Mesothelial cell of epicardium (in vitro differentiated cells): ENCODE data around the gene ZNF334. TPM values are rescaled to one million over a fixed set of nuclear protein-coding genes. Genes with fewer than 3 reads are reported as not detected.

ENCODE experiments used
- DNase-seq, 2 experiments: peaks; one replicate each; pipeline ENCODE4 v3.0.0; 2021; ENCODE audit warnings: low spot score in 2 of 2; ENCODE audit not compliant: unreplicated experiment in 2 of 2
- H3K27ac Mint-ChIP-seq: 2 replicates; pipeline ENCODE4 v1.8.0; 2021; ENCODE audit warnings: mixed read lengths
- H3K27me3 Mint-ChIP-seq: 2 replicates; pipeline ENCODE4 v1.8.0; 2021; ENCODE audit warnings: low read depth, mixed read lengths
- H3K36me3 Mint-ChIP-seq: 2 replicates; pipeline ENCODE4 v1.8.0; 2021; ENCODE audit warnings: mixed read lengths
- H3K4me1 Mint-ChIP-seq: 2 replicates; pipeline ENCODE4 v1.8.0; 2021; ENCODE audit warnings: mixed read lengths
- H3K4me3 Mint-ChIP-seq: 2 replicates; pipeline ENCODE4 v1.8.0; 2021; ENCODE audit warnings: mild to moderate bottlenecking, moderate library complexity, mixed read lengths
- H3K9me3 Mint-ChIP-seq: 2 replicates; pipeline ENCODE4 v1.8.0; 2021; ENCODE audit warnings: mixed read lengths
- total RNA-seq: library from RNA; stranded (reverse); gene quantifications from 3 replicates; pipeline ENCODE4 v1.2.1, GENCODE V29; 2021
- TF ChIP-seq, protein P1 (sequence below): fragments of 200-600 bp; sonication (generic); IDR thresholded peaks from one replicate; pipeline ENCODE4 v1.5.0; 2021; ENCODE audit warnings: antibody characterized with exemption; ENCODE audit not compliant: unreplicated experiment

ZNF334 gene
- total RNA-seq, 1 donor from 2014 or later, result 34.5 TPM

DNA sequence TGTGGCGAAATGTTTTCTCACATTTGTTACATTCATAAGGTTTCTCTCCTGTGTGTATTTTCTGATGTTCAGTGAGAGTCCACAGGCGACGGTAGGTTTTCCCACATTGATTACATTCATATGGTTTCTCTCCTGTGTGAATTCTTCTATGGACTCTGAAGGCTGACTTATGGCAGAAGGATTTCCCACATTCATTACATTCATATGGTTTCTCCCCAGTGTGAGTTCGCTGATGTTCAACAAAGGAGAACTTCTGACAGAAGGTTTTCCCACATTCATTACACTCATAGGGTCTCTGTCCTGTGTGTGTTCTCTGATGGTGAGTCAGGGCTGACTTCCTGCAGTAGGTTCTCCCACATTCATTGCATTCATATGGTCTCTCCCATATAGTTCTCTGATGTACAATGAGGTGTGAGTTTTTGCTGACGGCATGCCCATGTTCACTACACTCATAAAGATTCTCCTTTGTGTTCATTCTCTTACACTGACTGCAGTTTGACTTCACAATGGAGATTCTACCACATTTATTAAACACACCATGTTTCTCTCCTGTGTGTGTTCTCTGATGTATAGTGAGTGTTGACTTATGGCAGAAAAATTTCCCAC, 11.9 kb downstream of the ZNF334 start:
- Mint-ChIP-seq H3K9me3 (peaks cover 87% of the 10 kb centered on the region), H3K36me3 (peaks cover 86% of the 10 kb centered on the region), H3K4me3 (no peak overlapping the region), H3K27me3 (no peaks in the 10 kb centered on the region), H3K4me1 (no peaks in the 10 kb centered on the region), H3K27ac (no peak overlapping the region)
- DNase-seq, result no peak
- TF ChIP-seq, protein P1, sequence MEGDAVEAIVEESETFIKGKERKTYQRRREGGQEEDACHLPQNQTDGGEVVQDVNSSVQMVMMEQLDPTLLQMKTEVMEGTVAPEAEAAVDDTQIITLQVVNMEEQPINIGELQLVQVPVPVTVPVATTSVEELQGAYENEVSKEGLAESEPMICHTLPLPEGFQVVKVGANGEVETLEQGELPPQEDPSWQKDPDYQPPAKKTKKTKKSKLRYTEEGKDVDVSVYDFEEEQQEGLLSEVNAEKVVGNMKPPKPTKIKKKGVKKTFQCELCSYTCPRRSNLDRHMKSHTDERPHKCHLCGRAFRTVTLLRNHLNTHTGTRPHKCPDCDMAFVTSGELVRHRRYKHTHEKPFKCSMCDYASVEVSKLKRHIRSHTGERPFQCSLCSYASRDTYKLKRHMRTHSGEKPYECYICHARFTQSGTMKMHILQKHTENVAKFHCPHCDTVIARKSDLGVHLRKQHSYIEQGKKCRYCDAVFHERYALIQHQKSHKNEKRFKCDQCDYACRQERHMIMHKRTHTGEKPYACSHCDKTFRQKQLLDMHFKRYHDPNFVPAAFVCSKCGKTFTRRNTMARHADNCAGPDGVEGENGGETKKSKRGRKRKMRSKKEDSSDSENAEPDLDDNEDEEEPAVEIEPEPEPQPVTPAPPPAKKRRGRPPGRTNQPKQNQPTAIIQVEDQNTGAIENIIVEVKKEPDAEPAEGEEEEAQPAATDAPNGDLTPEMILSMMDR, result no peak

- DNase-seq, result no peak
- H3K27ac Mint-ChIP-seq, result no peak overlapping the region
- TF ChIP-seq, protein P1, result no peak
- peaks cover 45% of the 10 kb centered on the region for H3K36me3 Mint-ChIP-seq
- H3K4me3 Mint-ChIP-seq, result no peak overlapping the region
- no peaks in the 10 kb centered on the region for H3K4me1 Mint-ChIP-seq
- no peaks in the 10 kb centered on the region for H3K27me3 Mint-ChIP-seq
- peaks cover 40% of the 10 kb centered on the region for H3K9me3 Mint-ChIP-seq
These were observed 19.3 kb downstream of the ZNF334 start for GRCh38 chr20:46494077-46494476.

DNA sequence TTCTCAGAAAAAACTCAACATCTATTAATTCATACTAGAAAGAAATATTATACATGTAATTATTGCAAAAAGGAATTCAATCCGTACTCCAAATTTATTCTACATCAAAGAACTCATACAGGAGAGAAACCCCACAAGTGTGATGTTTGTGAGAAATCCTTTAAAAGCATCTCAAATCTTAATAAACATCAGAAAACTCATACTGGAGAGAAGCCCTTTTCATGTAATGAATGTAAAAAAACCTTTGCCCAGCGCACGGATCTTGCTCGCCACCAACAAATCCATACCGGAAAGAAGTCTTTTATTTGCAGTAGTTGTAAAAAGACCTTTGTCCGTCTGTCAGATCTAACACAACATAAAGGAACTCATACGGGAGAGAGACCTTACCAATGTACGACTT, 22.0 kb downstream of the ZNF334 start:
- H3K4me3 Mint-ChIP-seq, result no peak overlapping the region
- H3K27me3 Mint-ChIP-seq, result no peaks in the 10 kb centered on the region
- H3K4me1 Mint-ChIP-seq, result no peaks in the 10 kb centered on the region
- TF ChIP-seq, protein P1, result no peak
- H3K27ac Mint-ChIP-seq, result no peak overlapping the region
- peaks cover 20% of the 10 kb centered on the region for H3K36me3 Mint-ChIP-seq
- peaks cover 17% of the 10 kb centered on the region for H3K9me3 Mint-ChIP-seq
- DNase-seq, result no peak

- Mint-ChIP-seq H3K36me3 (peaks cover 9% of the 10 kb centered on the region), H3K27me3 (no peaks in the 10 kb centered on the region), H3K9me3 (no peaks in the 10 kb centered on the region), H3K27ac (no peak overlapping the region), H3K4me3 (no peak overlapping the region), H3K4me1 (peaks cover 9% of the 10 kb centered on the region)
- no peak for DNase-seq
- TF ChIP-seq, protein P1, result no peak
These were observed 24.9 kb downstream of the ZNF334 start for GRCh38 chr20:46488451-46488850.

DNA sequence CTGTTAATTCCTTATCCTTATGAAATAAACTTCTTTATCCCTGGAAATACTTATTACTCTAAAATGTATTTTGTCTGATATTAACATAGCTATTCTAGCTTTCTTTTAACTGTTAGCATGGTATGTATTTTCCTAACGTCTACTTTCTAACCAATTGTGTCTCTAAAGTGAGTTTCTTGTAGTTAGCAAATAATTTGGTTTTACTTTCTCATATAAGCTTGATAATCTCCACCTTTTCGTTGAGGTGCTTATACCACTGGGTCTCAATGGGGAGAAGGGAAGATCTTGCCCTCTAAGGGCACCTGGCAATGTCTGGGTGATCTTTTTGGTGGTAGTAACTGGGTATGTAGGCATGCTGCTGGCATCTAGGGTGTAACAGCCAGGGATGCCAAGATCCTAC, 25.7 kb downstream of the ZNF334 start:
- DNase-seq, result no peak
- H3K4me3 Mint-ChIP-seq, result no peak overlapping the region
- H3K9me3 Mint-ChIP-seq, result no peaks in the 10 kb centered on the region
- TF ChIP-seq, protein P1, result no peak
- no peaks in the 10 kb centered on the region for H3K27me3 Mint-ChIP-seq
- peaks cover 9% of the 10 kb centered on the region for H3K4me1 Mint-ChIP-seq
- no peak overlapping the region for H3K27ac Mint-ChIP-seq
- H3K36me3 Mint-ChIP-seq, result peaks cover 9% of the 10 kb centered on the region

GRCh38 chr20:46485431-46485830, 27.9 kb downstream of the ZNF334 start:
- H3K9me3 Mint-ChIP-seq, result no peaks in the 10 kb centered on the region
- no peaks in the 10 kb centered on the region for H3K27me3 Mint-ChIP-seq
- DNase-seq, result no peak
- H3K27ac Mint-ChIP-seq, result no peak overlapping the region
- H3K4me1 Mint-ChIP-seq, result peaks cover 14% of the 10 kb centered on the region
- no peak overlapping the region for H3K4me3 Mint-ChIP-seq
- TF ChIP-seq, protein P1, result no peak
- H3K36me3 Mint-ChIP-seq, result no peaks in the 10 kb centered on the region
